HUES6 (cell line): Measurements from ENCODE around the gene PDIA6.

Experiments used
- H3K27ac ChIP-seq: 2 replicates; pipeline ENCODE4 v1.7.0; 2013; ENCODE audit warnings: low read depth, mild to moderate bottlenecking, low read length, inconsistent platforms
- H3K27me3 ChIP-seq: 2 replicates; pipeline ENCODE4 v1.6.1; 2013; ENCODE audit warnings: low read length; ENCODE audit not compliant: control insufficient read depth, insufficient read depth
- H3K36me3 ChIP-seq: 2 replicates; pipeline ENCODE4 v1.6.1; 2013; ENCODE audit warnings: low read length; ENCODE audit not compliant: control insufficient read depth, insufficient read depth
- H3K4me1 ChIP-seq: 2 replicates; pipeline ENCODE4 v1.6.1; 2013; ENCODE audit warnings: low read length; ENCODE audit not compliant: control insufficient read depth, insufficient read depth
- H3K4me3 ChIP-seq: 2 replicates; pipeline ENCODE4 v1.5.1; 2013; ENCODE audit warnings: low read depth, low read length
- H3K9ac ChIP-seq: one replicate; pipeline ENCODE4 v1.6.1; 2013; ENCODE audit warnings: mild to moderate bottlenecking, low read length
- H3K9me3 ChIP-seq: 2 replicates; pipeline ENCODE4 v1.6.1; 2013; ENCODE audit warnings: low read depth, low read length; ENCODE audit not compliant: control insufficient read depth, insufficient read depth

The PDIA6 gene

GRCh38 chr2:10760794-10761504, 51.6 kb downstream of the PDIA6 start:
- Histone ChIP-seq H3K4me3 (no peak overlapping the region), H3K9ac (no peak overlapping the region), H3K27ac (no peak overlapping the region), H3K27me3 (no peaks in the 10 kb centered on the region), H3K36me3 (no peaks in the 10 kb centered on the region), H3K9me3 (no peaks in the 10 kb centered on the region), H3K4me1 (no peaks in the 10 kb centered on the region; the same call in 1 of the 2 replicates)

- Histone ChIP-seq H3K9ac (no peak overlapping the region), H3K36me3 (no peaks in the 10 kb centered on the region), H3K9me3 (no peaks in the 10 kb centered on the region), H3K4me1 (no peaks in the 10 kb centered on the region; the same call in 1 of the 2 replicates), H3K27me3 (no peaks in the 10 kb centered on the region), H3K4me3 (no peak overlapping the region), H3K27ac (no peak overlapping the region)
Measured at GRCh38 chr2:10759151-10759714, 53.4 kb downstream of the PDIA6 start.

GRCh38 chr2:10757814-10758286, 54.7 kb downstream of the PDIA6 start:
- no peak overlapping the region for H3K27ac ChIP-seq
- H3K36me3 ChIP-seq = no peaks in the 10 kb centered on the region
- no peaks in the 10 kb centered on the region for H3K9me3 ChIP-seq
- no peak overlapping the region for H3K9ac ChIP-seq
- no peak overlapping the region for H3K4me3 ChIP-seq
- no peaks in the 10 kb centered on the region for H3K27me3 ChIP-seq
- no peaks in the 10 kb centered on the region; the same call in 1 of the 2 replicates for H3K4me1 ChIP-seq

- Histone ChIP-seq H3K9me3 (no peaks in the 10 kb centered on the region), H3K4me3 (no peak overlapping the region), H3K27ac (no peak overlapping the region), H3K27me3 (no peaks in the 10 kb centered on the region), H3K4me1 (no peaks in the 10 kb centered on the region), H3K36me3 (no peaks in the 10 kb centered on the region), H3K9ac (no peak overlapping the region)
Measured at GRCh38 chr2:10755621-10756020, 57.0 kb downstream of the PDIA6 start.

- no peaks in the 10 kb centered on the region for H3K27me3 ChIP-seq
- H3K9ac ChIP-seq = no peak overlapping the region
- H3K4me1 ChIP-seq = no peaks in the 10 kb centered on the region
- H3K9me3 ChIP-seq = no peaks in the 10 kb centered on the region
- no peaks in the 10 kb centered on the region for H3K36me3 ChIP-seq
- H3K27ac ChIP-seq = no peak overlapping the region
- no peak overlapping the region for H3K4me3 ChIP-seq
Measured at GRCh38 chr2:10753876-10754275, 58.7 kb downstream of the PDIA6 start.

GRCh38 chr2:10753156-10753555, 59.4 kb downstream of the PDIA6 start:
- Histone ChIP-seq H3K4me3 (no peak overlapping the region), H3K9me3 (no peaks in the 10 kb centered on the region), H3K27me3 (no peaks in the 10 kb centered on the region), H3K4me1 (no peaks in the 10 kb centered on the region), H3K9ac (no peak overlapping the region), H3K27ac (no peak overlapping the region), H3K36me3 (no peaks in the 10 kb centered on the region)

GRCh38 chr2:10752236-10752635, 60.3 kb downstream of the PDIA6 start:
- H3K27me3 ChIP-seq = no peaks in the 10 kb centered on the region
- H3K9ac ChIP-seq = no peak overlapping the region
- no peaks in the 10 kb centered on the region for H3K4me1 ChIP-seq
- H3K27ac ChIP-seq = no peak overlapping the region
- no peak overlapping the region for H3K4me3 ChIP-seq
- H3K9me3 ChIP-seq = no peaks in the 10 kb centered on the region
- H3K36me3 ChIP-seq = no peaks in the 10 kb centered on the region

- H3K4me3 ChIP-seq = no peak overlapping the region
- H3K9me3 ChIP-seq = no peaks in the 10 kb centered on the region
- H3K9ac ChIP-seq = no peak overlapping the region
- no peaks in the 10 kb centered on the region for H3K27me3 ChIP-seq
- H3K27ac ChIP-seq = no peak overlapping the region
- no peaks in the 10 kb centered on the region for H3K36me3 ChIP-seq
- no peaks in the 10 kb centered on the region for H3K4me1 ChIP-seq
Measured at GRCh38 chr2:10750610-10751009, 62.0 kb downstream of the PDIA6 start.

GRCh38 chr2:10742666-10743065, 69.9 kb downstream of the PDIA6 start:
- Histone ChIP-seq H3K36me3 (no peaks in the 10 kb centered on the region), H3K9ac (no peak overlapping the region), H3K27me3 (no peaks in the 10 kb centered on the region), H3K4me1 (no peaks in the 10 kb centered on the region), H3K27ac (no peak overlapping the region), H3K4me3 (no peak overlapping the region), H3K9me3 (no peaks in the 10 kb centered on the region)

GRCh38 chr2:10741139-10741538, 71.4 kb downstream of the PDIA6 start:
- no peaks in the 10 kb centered on the region for H3K4me1 ChIP-seq
- no peak overlapping the region for H3K4me3 ChIP-seq
- no peak overlapping the region for H3K9ac ChIP-seq

GRCh38 chr2:10740226-10740625, 72.4 kb downstream of the PDIA6 start:
- Histone ChIP-seq H3K4me3 (no peak overlapping the region), H3K9ac (no peak overlapping the region), H3K36me3 (no peaks in the 10 kb centered on the region), H3K27ac (no peak overlapping the region), H3K9me3 (no peaks in the 10 kb centered on the region), H3K27me3 (no peaks in the 10 kb centered on the region), H3K4me1 (no peaks in the 10 kb centered on the region)

More at GRCh38 chr2:10741139-10741538, 71.4 kb downstream of the PDIA6 start:
- Histone ChIP-seq H3K27ac (no peak overlapping the region; the same call in 1 of the 2 replicates), H3K9me3 (no peaks in the 10 kb centered on the region), H3K27me3 (no peaks in the 10 kb centered on the region), H3K36me3 (no peaks in the 10 kb centered on the region)
